HEK293 (cell line): Measurements from ENCODE around the gene TMEM202.

ENCODE experiments used
- EGR2 ChIP-seq: fragments of 450-650 bp; formaldehyde crosslinking; IDR thresholded peaks from 2 replicates; pipeline ENCODE4 v1.5.1; 2016; ENCODE audit warnings: low read depth, missing biosample characterization, missing genetic modification characterization
- ELK4 ChIP-seq: IDR thresholded peaks from 2 replicates; pipeline ENCODE4 v1.6.1; 2011; ENCODE audit warnings: mild to moderate bottlenecking, low read depth, low read length, borderline replicate concordance
- HOXD13 ChIP-seq: sonication (generic); formaldehyde crosslinking; IDR thresholded peaks from 2 replicates; pipeline ENCODE4 v1.8.0; 2022; ENCODE audit warnings: missing genetic modification reagents, borderline replicate concordance
- KLF1 ChIP-seq: fragments of 450-650 bp; formaldehyde crosslinking; IDR thresholded peaks from 2 replicates; pipeline ENCODE4 v1.5.1; 2016; ENCODE audit warnings: missing biosample characterization, missing genetic modification characterization
- OVOL3 ChIP-seq: fragments of 450-650 bp; formaldehyde crosslinking; IDR thresholded peaks from 2 replicates; pipeline ENCODE4 v1.5.1; 2016; ENCODE audit warnings: missing biosample characterization, missing genetic modification characterization
- PBX3 ChIP-seq: sonication (generic); formaldehyde crosslinking; IDR thresholded peaks from 2 replicates; pipeline ENCODE4 v1.8.1; 2022; ENCODE audit warnings: mild to moderate bottlenecking, moderate library complexity, missing genetic modification reagents
- PRDM1 ChIP-seq: fragments of 450-650 bp; formaldehyde crosslinking; IDR thresholded peaks from 2 replicates; pipeline ENCODE4; 2016; ENCODE audit warnings: missing biosample characterization, missing genetic modification characterization
- TCF7L2 ChIP-seq: IDR thresholded peaks from 2 replicates; pipeline ENCODE4 v1.6.1; 2011; ENCODE audit warnings: low read depth, mild to moderate bottlenecking, inconsistent platforms, low read length, moderate library complexity, borderline replicate concordance
- YY1 ChIP-seq: fragments of 450-650 bp; formaldehyde crosslinking; IDR thresholded peaks from 2 replicates; pipeline ENCODE4 v1.5.1; 2018; ENCODE audit warnings: missing biosample characterization, missing genetic modification characterization
- YY2 ChIP-seq: fragments of 450-650 bp; formaldehyde crosslinking; IDR thresholded peaks from 2 replicates; pipeline ENCODE4 v1.5.1; 2016; ENCODE audit warnings: missing biosample characterization, missing genetic modification characterization
- ZBTB21 ChIP-seq: fragments of 450-650 bp; formaldehyde crosslinking; IDR thresholded peaks from 2 replicates; pipeline ENCODE4 v1.5.1; 2017; ENCODE audit warnings: missing biosample characterization, missing genetic modification characterization
- ZBTB8A ChIP-seq: fragments of 450-650 bp; formaldehyde crosslinking; IDR thresholded peaks from 2 replicates; pipeline ENCODE4 v1.5.1; 2016; ENCODE audit warnings: missing biosample characterization, missing genetic modification characterization
- ZFP37 ChIP-seq: fragments of 450-650 bp; formaldehyde crosslinking; IDR thresholded peaks from 2 replicates; pipeline ENCODE4 v1.5.1; 2016; ENCODE audit warnings: missing biosample characterization, missing genetic modification characterization
- ZNF146 ChIP-seq: fragments of 450-650 bp; formaldehyde crosslinking; IDR thresholded peaks from 2 replicates; pipeline ENCODE4 v1.5.1; 2016; ENCODE audit warnings: missing biosample characterization, missing genetic modification characterization
- ZNF174 ChIP-seq: fragments of 450-650 bp; formaldehyde crosslinking; IDR thresholded peaks from 2 replicates; pipeline ENCODE4 v1.5.0; 2017; ENCODE audit warnings: missing biosample characterization, mild to moderate bottlenecking, missing genetic modification characterization
- ZNF202 ChIP-seq: fragments of 450-650 bp; formaldehyde crosslinking; IDR thresholded peaks from 2 replicates; pipeline ENCODE4 v1.5.1; 2016; ENCODE audit warnings: missing biosample characterization, missing genetic modification characterization, borderline replicate concordance
- ZNF223 ChIP-seq: fragments of 450-650 bp; formaldehyde crosslinking; IDR thresholded peaks from 2 replicates; pipeline ENCODE4 v1.5.1; 2016; ENCODE audit warnings: missing biosample characterization, missing genetic modification characterization
- ZNF292 ChIP-seq: fragments of 450-650 bp; formaldehyde crosslinking; IDR thresholded peaks from 2 replicates; pipeline ENCODE4 v1.5.1; 2016; ENCODE audit warnings: low read depth, missing biosample characterization, missing genetic modification characterization, borderline replicate concordance
- ZNF324 ChIP-seq: fragments of 450-650 bp; formaldehyde crosslinking; IDR thresholded peaks from 2 replicates; pipeline ENCODE4 v1.5.1; 2016; ENCODE audit warnings: missing biosample characterization, missing genetic modification characterization
- ZNF350 ChIP-seq: fragments of 450-650 bp; formaldehyde crosslinking; IDR thresholded peaks from 2 replicates; pipeline ENCODE4 v1.5.0; 2017; ENCODE audit warnings: missing biosample characterization, mild to moderate bottlenecking, missing genetic modification characterization
- ZNF394 ChIP-seq: fragments of 450-650 bp; formaldehyde crosslinking; IDR thresholded peaks from 2 replicates; pipeline ENCODE4 v1.5.1; 2016; ENCODE audit warnings: missing biosample characterization, missing genetic modification characterization, mild to moderate bottlenecking, moderate library complexity, borderline replicate concordance
- ZNF426 ChIP-seq: fragments of 450-650 bp; formaldehyde crosslinking; IDR thresholded peaks from 2 replicates; pipeline ENCODE4 v1.5.1; 2017; ENCODE audit warnings: missing biosample characterization, missing genetic modification characterization, mild to moderate bottlenecking, inconsistent platforms, moderate library complexity
- ZNF544 ChIP-seq: fragments of 450-650 bp; formaldehyde crosslinking; IDR thresholded peaks from 2 replicates; pipeline ENCODE4 v1.5.0; 2017; ENCODE audit warnings: missing biosample characterization, missing genetic modification characterization
- ZNF548 ChIP-seq: fragments of 450-650 bp; formaldehyde crosslinking; IDR thresholded peaks from 2 replicates; pipeline ENCODE4 v1.5.1; 2016; ENCODE audit warnings: missing biosample characterization, missing genetic modification characterization
- ZNF558 ChIP-seq: fragments of 450-650 bp; formaldehyde crosslinking; IDR thresholded peaks from 2 replicates; pipeline ENCODE4 v1.5.1; 2016; ENCODE audit warnings: missing biosample characterization, missing genetic modification characterization
- ZNF560 ChIP-seq: fragments of 450-650 bp; formaldehyde crosslinking; IDR thresholded peaks from 2 replicates; pipeline ENCODE4 v1.5.1; 2017; ENCODE audit warnings: missing biosample characterization, missing genetic modification characterization, borderline replicate concordance
- ZNF626 ChIP-seq: fragments of 450-650 bp; sonication (Bioruptor Pico); formaldehyde crosslinking; IDR thresholded peaks from 2 replicates; pipeline ENCODE4 v1.5.1; 2018; ENCODE audit warnings: missing biosample characterization, missing genetic modification characterization, inconsistent platforms
- ZNF660 ChIP-seq: fragments of 450-650 bp; IDR thresholded peaks from 2 replicates; pipeline ENCODE4 v1.5.1; 2018; ENCODE audit warnings: missing biosample characterization, mild to moderate bottlenecking, missing genetic modification characterization
- ZNF677 ChIP-seq: fragments of 450-650 bp; IDR thresholded peaks from 2 replicates; pipeline ENCODE4 v1.5.0; 2018; ENCODE audit warnings: missing biosample characterization, mild to moderate bottlenecking, missing genetic modification characterization, moderate library complexity
- ZNF707 ChIP-seq: fragments of 450-650 bp; formaldehyde crosslinking; IDR thresholded peaks from 2 replicates; pipeline ENCODE4 v1.5.1; 2016; ENCODE audit warnings: missing biosample characterization, missing genetic modification characterization
- ZNF768 ChIP-seq: fragments of 450-650 bp; formaldehyde crosslinking; IDR thresholded peaks from 2 replicates; pipeline ENCODE4 v1.5.1; 2018; ENCODE audit warnings: missing biosample characterization, mild to moderate bottlenecking, missing genetic modification characterization
- ZNF777 ChIP-seq: fragments of 450-650 bp; formaldehyde crosslinking; IDR thresholded peaks from 2 replicates; pipeline ENCODE4 v1.5.1; 2017; ENCODE audit warnings: missing biosample characterization, missing genetic modification characterization, borderline replicate concordance
- ZNF843 ChIP-seq: fragments of 450-650 bp; formaldehyde crosslinking; IDR thresholded peaks from 2 replicates; pipeline ENCODE4 v1.5.1; 2016; ENCODE audit warnings: missing biosample characterization, missing genetic modification characterization
- ZSCAN16 ChIP-seq: fragments of 450-650 bp; formaldehyde crosslinking; IDR thresholded peaks from 2 replicates; pipeline ENCODE4 v1.5.1; 2016; ENCODE audit warnings: missing biosample characterization, missing genetic modification characterization
- ZSCAN18 ChIP-seq: fragments of 450-650 bp; formaldehyde crosslinking; IDR thresholded peaks from 2 replicates; pipeline ENCODE4 v1.5.1; 2016; ENCODE audit warnings: missing biosample characterization, missing genetic modification characterization
- ZSCAN30 ChIP-seq: fragments of 450-650 bp; IDR thresholded peaks from 2 replicates; pipeline ENCODE4 v1.5.1; 2018; ENCODE audit warnings: missing biosample characterization, mild to moderate bottlenecking, missing genetic modification characterization, moderate library complexity
- ZSCAN5A ChIP-seq: fragments of 450-650 bp; formaldehyde crosslinking; IDR thresholded peaks from 2 replicates; pipeline ENCODE4 v1.5.1; 2016; ENCODE audit warnings: missing biosample characterization, missing genetic modification characterization

Gene TMEM202

GRCh38 chr15:72375846-72376581, 22.1 kb upstream of the TMEM202 start, which contains the start of gene HEXA (continued):
- peak; percentile 96 for TF ChIP-seq PBX3
- no peak for TF ChIP-seq TCF7L2
- TF ChIP-seq ZNF777 (tag by site-specific recombination) = no peak
- peak; percentile 62; the same call in 1 of the 2 replicates for TF ChIP-seq ZNF558
- peak; percentile 91; the same call in 1 of the 2 replicates for TF ChIP-seq ZNF660
- no peak for TF ChIP-seq ZNF707 (tag by site-specific recombination)
- TF ChIP-seq ZBTB8A (tag by site-specific recombination) = peak; percentile 83
- TF ChIP-seq ZNF324 (tag by site-specific recombination) = peak; percentile 99
- peak; percentile 97 for TF ChIP-seq OVOL3 (tag by site-specific recombination)
- no peak for TF ChIP-seq ZNF202 (tag by site-specific recombination)
- TF ChIP-seq YY1 = peak; percentile 88
- peak; percentile 94 for TF ChIP-seq ZNF843 (tag by site-specific recombination)
- TF ChIP-seq ZSCAN16 (tag by site-specific recombination) = 0 out of 2 replicates have a peak, but pooled peaks have one; percentile 66
- no peak for TF ChIP-seq ZNF548 (tag by site-specific recombination)
- peak; percentile 100 for TF ChIP-seq ZFP37 (tag by site-specific recombination)
- TF ChIP-seq KLF1 (tag by site-specific recombination) = peak; percentile 83
- no peak for TF ChIP-seq ZNF426 (tag by site-specific recombination)
- TF ChIP-seq ZNF394 (tag by site-specific recombination) = peak; percentile 80
- TF ChIP-seq ELK4 = peak; percentile 66; the same call in 1 of the 2 replicates
- no peak for TF ChIP-seq ZNF626 (tag by site-specific recombination)
- 0 out of 2 replicates have a peak, but pooled peaks have one; percentile 65 for TF ChIP-seq HOXD13 (CRISPR knock-in tag)
- no peak for TF ChIP-seq ZNF350 (tag by site-specific recombination)
- TF ChIP-seq PRDM1 (tag by site-specific recombination) = peak; percentile 55
- TF ChIP-seq ZBTB21 (tag by site-specific recombination) = peak; percentile 90
- peak; percentile 91 for TF ChIP-seq YY2 (tag by site-specific recombination)
- 0 out of 2 replicates have a peak, but pooled peaks have one; percentile 76 for TF ChIP-seq ZSCAN18 (tag by site-specific recombination)
- no peak for TF ChIP-seq ZNF560 (tag by site-specific recombination)
- TF ChIP-seq ZNF768 (tag by site-specific recombination) = no peak
- no peak for TF ChIP-seq ZNF174 (tag by site-specific recombination)
- no peak for TF ChIP-seq ZNF292 (tag by site-specific recombination)
- no peak for TF ChIP-seq ZNF544 (tag by site-specific recombination)
- peak; percentile 52; the same call in 1 of the 2 replicates for TF ChIP-seq EGR2 (tag by site-specific recombination)
- peak; percentile 98 for TF ChIP-seq ZNF146 (tag by site-specific recombination)
- TF ChIP-seq ZSCAN30 = peak; percentile 97
- TF ChIP-seq ZNF677 (tag by site-specific recombination) = no peak
- no peak for TF ChIP-seq ZNF223 (tag by site-specific recombination)
- TF ChIP-seq ZSCAN5A (tag by site-specific recombination) = peak; percentile 83; the same call in 1 of the 2 replicates
